ENCODE results near the gene ZNF714.

The ZNF714 gene
- long read RNA-seq, donor 1: 0 reads
- long read RNA-seq, donor 2, full-length matches to known transcripts: 2 of 2 reads
- long read RNA-seq, donor 2, partial matches to known transcripts: 0 of 2 reads
- long read RNA-seq, donor 2, other reads (novel, unspliced or antisense): 0 of 2 reads
- long read RNA-seq, donor 3, full-length matches to known transcripts: 1 of 1 reads
- long read RNA-seq, donor 3, partial matches to known transcripts: 0 of 1 reads
- long read RNA-seq, donor 3, other reads (novel, unspliced or antisense): 0 of 1 reads
- long read RNA-seq, donor 4, full-length matches to known transcripts: 2 of 8 reads
- long read RNA-seq, donor 4, partial matches to known transcripts: 6 of 8 reads
- long read RNA-seq, donor 4, other reads (novel, unspliced or antisense): 0 of 8 reads
- long read RNA-seq, donor 5, full-length matches to known transcripts: 1 of 1 reads
- long read RNA-seq, donor 5, partial matches to known transcripts: 0 of 1 reads
- long read RNA-seq, donor 5, other reads (novel, unspliced or antisense): 0 of 1 reads
- long read RNA-seq, donor 6, partial matches to known transcripts: 0 of 1 reads
- long read RNA-seq, donor 6, other reads (novel, unspliced or antisense): 0 of 1 reads
- long read RNA-seq, donor 7: 0 reads
- long read RNA-seq, donor 8: 0 reads

DNA sequence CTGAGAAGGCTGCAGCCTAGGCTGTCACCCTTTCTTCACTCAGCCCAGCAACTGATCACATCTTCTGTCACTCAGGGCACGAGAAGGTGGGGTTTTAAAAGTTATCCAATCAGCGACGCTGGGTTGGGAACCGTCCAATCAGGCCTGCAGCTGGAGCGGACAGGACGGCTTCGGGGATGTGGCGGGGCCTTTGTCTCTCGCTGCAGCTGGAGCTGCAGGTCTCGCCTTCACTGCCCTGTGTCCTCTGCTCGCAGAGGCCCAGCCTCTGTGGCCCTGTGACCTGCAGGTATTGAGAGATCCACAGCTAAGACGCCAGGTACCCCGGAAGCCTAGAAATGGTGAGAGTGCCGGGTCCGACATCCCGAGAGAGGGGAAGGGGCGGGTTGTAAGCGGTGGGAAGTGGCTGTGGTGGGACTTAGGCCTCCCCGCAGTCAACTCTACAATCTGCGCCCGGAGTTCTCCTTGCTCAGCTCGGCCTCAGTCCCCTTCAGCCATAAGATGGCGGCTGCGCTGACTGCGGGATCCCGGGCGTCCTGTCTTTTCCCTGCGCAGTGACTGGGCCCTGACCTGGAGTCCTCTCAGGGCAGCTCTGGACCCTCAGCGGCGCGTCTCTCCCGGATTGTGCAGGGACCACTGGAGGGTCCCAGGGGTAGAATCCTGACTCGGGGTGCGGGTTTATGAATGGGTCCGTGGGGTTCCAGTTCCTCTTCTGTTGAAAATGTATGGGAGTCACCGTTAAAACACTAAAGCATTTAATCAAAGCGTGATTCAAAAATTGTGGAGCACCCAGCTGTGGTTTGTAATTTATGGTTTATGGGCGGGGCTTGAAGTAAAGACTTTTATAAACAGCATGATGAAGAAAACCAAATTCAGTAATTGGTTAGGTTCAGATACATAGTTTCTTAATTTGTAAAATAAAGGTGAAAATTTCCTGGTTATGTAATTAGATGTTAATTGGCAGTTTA, at the start of gene ZNF714:
TSS of gene ZNF714 (plus strand) at position 193 of the 965 bp plus-strand sequence. CDS start 16,066 bp downstream, outside the sequence.
- DNase-seq: peak; percentile 92

DNA sequence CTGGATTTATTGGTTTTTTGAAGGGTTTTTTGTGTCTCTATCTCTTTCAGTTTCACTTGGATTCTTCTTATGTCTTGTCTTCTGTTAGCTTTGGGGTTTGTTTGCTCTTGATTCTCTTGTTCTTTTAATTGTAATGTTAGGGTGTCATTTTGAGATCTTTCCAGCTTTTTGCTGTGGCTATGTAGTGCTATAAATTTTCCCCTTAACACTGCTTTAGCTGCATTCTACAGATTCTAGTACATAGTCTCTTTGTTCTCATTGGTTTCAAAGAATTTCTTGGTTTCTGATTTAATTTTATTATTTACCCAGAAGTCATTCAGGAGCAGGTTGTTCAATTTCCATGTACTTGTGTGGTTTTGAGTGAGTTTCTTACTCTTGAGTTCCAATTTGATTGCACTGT, 37.0 kb upstream of the ZNF714 start:
- no peak for DNase-seq

DNA sequence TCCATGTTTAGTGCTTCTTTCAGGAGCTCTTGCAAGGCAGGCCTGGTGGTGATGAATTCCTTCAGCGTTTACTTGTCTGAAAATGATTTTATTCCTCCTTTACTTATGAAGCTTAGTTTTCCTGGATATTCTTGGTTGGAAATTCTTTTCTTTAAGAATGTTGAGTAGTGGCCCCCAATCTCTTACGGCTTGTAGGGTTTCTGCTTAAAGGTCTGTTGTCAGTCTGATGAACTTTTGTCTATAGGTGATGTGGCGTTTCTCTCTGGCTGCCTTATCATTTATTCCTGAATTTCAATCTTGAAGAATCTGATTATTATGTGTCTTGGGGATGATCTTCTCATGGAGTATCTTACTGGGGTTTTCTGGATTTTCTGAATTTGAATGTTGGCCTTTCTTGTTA, 35.5 kb upstream of the ZNF714 start:
- no peak for DNase-seq

DNA sequence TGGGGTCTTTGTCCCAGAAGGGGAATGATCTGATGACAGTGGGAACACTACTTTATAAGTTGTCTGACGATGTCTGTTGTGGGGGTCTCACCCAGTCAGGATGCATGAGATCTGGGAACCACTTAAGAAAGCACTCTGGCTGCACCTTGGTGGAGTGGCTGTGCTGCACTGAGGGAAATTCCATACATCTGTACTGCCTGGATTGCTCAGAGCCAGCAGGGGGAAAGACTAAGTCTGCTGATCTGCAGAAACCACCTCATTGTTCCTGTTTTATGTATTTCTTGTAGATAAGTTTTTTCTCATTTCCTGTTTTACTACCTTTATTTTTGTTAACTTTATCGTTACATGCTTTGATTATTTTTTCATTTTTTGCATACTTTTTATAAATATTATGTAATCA, 34.3 kb upstream of the ZNF714 start:
- no peak for DNase-seq

DNA sequence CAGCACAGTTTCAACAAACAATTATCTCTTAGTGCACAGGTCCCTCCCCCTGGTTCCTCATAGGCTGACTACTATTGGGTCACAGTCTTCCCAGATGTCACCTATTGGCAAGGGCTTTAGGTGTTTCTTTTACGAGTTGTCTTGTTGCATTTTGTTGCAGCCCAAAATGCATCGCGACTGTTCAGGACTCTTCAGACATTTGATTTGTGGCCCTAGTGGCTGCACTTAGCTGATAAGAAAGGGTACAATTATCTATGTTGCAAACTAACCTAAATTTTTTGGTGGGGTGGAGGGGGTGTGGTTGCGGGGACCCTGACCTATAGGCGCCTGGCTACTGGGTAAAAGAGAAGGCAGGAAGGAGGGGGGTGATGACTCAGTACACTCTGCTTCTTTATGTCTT, 29.1 kb upstream of the ZNF714 start:
- DNase-seq: no peak

DNA sequence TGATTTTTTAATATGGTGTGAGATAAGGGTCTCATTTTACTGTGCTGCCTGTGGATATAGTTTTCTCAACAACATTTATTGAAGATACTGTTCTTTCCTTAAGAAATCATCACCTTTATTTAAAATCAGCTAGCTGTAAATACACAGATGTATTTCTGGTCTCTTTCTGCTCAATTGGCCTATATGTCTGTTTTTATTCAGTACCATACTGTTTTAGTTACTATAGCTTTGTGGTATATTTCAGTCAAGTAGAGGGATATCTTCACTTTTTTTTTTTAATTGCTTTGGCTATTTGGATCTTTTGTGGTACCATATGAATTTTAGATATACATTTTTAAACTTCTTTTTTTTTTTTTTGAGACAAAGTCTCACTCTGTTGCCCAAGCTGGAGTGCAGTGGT, 16.7 kb upstream of the ZNF714 start:
- DNase-seq: no peak

DNA sequence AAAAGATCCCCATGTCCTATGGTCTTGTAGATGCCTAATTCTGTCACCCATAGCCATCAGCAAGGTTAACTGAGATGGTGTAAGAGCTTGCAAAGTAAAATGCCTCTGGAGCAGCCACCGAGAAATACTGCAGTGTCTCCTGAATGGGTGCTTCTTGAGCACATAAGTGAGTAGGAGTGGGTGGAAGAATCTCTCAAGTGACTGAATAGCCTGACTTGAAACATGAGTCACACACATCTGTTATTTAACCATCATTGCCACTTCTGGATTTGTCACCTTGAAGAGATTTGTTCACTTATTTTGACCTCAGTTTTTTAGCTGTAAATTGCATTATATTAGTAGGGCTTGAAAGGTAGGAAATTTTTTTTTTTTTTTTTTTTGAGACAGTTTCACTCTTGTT, 2.3 kb downstream of the ZNF714 start:
- no peak for DNase-seq

DNA sequence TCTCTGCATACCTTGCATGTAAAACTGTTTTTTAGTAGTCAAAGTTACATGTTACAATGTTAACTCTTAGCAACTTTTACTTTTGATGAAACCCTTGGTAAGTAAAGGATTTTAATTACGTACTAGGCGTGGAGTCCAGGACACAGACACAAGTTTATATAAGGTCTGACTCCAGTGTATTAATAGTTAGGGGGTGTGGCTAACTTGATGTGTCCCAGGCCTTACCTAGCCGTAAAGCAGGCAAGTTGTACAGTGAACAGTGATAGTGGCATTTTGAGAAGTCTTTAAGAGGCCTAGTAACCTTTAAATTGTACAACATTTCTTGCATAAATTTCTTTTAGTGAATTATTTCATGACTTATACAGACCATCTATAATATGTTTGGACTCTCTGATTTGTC, 5.9 kb downstream of the ZNF714 start:
- no peak for DNase-seq

DNA sequence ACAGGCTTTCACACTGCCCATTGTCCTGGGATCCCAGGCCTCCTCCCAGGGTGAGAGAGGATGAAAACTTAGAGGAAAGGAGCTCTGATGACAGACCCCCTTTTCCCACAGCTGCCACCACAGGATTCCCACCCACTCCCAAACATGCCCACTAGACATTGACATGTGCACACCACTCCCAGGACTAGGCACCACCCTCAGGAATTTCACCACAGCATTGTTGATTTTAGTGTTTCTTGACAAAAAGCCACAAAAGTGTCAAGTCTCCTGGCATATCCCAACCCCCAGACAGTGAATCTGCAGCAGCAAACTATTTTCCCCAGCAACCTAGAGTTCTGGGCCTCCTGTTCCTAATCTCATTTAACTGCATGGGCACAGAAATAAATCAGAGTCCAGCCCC, 10.1 kb downstream of the ZNF714 start:
- no peak for DNase-seq

DNA sequence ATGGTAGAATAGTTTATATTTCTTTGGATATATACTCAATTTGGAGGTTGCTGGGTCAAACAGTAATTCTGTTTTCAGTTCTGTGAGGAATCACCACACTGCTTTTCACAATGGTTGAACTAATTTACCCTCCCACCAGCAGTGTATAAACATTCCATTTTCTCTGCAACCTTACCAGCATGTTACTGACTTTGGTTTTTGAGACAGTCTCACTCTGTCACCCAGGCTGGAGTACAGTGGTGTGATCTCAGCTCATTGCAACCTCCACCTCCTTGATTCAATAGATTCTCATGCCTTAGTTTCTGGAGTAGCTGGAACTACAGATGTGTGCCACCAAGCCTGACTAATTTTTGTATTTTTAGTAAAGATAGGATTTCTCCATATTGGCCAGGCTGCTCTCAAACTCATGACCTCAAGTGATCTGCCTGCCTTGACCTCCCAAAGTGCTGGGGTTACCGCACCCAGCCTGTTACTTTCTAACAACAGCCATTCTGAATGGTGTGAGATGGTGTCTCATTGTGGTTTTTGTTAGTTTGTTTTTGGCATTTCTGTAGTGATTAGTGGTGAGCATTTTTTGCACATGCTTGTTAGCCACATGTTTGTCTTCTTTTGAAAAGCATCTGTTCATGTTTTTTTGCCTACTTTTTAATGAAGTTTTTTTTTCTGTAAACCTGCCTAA, 12.5 kb downstream of the ZNF714 start:
- DNase-seq: no peak

DNA sequence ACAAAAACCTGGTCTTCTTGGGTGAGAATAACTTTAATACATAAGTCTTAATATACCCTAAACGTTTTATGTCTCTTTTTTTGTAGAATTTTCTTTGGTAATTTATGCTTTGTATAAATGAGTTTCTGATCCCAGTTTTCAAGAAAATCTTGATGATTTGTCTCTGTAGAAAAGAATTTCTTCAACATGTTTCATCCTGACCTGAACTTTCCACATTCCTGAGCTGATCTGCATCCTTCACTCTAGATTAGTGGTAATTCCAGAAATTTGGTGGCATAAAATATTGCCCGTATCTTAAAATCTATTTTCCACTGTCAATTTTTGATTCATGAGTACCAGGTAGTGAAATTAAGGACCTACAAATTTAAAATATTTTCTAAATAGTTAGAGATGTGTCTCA, 16.3 kb downstream of the ZNF714 start:
- DNase-seq: no peak

DNA sequence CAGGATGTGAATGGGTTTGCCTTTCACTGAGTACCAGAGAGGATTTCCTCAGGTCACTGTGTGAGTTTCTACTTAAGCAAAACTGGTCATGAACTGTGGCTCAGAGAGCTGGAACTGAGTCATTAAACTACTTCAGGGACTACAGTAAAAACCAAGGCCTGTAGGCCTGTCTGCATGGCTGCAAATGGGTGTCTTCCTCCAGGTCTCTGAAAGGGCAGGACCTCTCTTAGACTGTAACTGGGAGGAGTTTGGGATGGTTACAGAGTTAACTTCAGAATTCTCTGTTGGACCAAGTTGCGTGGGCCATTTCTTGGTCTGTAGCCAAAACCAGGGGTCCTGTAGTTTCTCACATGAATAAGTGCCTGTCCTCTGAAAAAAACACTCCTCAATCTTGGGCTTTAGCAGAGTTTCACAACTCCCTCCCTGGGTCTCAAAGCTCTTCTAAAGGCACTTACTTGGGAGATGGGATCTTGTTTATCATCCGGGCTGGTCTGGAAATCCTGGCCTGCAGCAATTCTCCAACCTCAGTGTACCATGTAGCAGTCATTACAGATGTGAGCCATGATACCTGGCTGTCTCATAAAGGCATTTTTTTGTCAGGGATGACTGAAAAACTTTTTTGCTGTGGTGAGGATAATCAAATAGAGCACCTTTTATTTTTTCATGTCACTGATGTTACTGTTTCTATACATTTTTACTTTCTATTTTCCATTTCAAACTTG, 19.7 kb downstream of the ZNF714 start:
- DNase-seq: no peak

DNA sequence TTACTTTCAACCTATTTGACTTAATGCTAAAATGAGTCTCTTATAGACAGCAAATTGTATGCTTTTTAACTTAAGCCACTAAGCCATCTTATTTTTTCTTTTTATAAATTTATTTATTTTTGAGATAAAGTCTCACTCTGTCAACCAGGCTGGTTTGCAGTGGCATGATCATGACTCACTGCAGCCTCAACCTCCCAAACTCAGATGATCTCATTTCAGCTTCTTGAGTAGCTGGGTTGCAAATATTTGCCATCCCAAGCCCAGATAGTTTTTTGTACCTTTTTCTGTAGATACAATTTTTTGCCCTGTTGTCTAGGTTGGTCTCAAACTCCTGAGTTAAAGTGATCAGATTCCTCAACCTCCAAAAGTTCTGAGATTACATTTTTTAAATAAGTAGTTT, 27.1 kb downstream of the ZNF714 start:
- DNase-seq: no peak

DNA sequence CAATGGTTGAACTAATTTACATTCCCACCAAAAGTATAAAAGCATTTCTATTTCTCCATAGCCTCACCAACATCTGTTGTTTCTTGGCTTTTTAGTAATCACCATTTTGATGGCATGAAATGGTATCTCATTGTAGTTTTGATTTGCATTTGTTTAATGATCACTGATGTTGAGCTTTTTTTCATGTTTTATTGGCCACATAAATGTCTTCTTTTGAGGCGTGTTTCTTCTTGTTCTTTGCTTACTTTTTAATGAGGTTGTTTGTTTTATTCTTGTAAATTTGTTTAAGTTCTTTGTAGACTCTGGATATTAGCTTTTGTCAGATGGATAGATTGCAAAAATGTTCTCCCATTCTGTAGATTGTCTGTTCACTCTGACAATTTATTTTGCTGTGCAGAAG, 28.2 kb downstream of the ZNF714 start:
- DNase-seq: no peak

DNA sequence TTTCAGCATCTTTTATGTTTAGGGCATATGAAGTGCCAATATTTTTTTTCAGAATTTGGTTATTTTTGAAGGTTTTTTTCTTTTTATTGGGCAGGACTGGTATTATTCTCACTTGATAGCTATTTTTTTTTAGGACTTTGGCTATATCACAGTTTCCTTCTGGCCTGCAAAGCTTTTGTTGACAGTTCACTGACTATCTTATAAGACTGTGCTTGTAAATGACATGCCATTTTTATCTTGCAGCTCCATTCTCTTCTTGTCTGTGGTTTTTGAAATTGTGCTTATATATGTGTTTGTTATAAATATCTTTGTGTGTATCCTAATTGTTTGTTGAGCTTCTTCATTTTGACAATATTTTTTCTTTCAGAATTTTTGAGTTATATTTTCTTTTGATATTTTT, 33.4 kb downstream of the ZNF714 start:
- no peak for DNase-seq

DNA sequence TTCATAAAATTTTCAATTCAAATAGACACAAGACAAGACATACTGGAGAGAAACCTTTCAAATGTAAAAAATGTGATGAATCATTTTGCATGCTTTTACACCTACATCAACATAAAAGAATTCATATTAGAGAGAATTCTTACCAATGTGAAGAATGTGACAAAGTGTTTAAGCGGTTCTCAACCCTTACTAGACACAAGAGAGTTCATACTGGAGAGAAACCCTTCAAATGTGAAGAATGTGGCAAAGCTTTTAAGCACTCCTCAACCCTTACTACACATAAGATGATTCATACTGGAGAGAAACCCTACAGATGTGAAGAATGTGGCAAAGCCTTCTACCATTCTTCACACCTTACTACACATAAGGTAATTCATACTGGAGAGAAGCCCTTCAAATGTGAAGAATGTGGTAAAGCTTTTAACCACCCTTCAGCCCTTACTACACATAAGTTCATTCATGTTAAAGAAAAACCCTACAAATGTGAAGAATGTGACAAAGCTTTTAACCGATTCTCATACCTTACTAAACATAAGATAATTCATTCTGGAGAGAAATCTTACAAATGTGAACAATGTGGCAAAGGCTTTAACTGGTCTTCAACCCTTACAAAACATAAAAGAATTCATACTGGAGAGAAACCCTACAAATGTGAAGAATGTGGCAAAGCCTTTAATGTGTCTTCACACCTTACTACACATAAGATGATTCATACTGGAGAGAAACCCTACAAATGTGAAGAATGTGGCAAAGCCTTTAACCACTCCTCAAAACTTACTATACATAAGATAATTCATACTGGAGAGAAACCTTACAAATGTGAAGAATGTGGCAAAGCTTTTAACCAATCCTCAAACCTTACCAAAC, 35.3 kb downstream of the ZNF714 start:
- DNase-seq: no peak

DNA sequence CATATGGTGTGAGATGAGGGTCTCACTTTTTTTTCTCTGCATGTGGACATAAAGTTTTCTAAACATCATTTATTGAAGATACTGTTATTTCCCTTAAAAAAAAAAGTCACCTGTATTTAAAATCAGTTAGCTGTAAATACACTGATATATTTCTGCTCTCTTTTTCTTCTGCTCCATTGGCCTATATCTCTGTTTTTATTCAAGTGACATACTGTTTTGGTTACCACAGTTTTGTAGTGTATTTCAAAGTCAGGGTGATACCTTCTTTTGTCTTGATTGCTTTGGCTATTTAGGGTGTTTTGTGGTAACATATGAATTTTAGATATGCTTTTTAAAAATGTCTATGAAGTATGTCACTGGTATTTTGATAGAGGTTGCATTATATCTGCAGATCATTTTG, 44.1 kb downstream of the ZNF714 start:
- no peak for DNase-seq

DNA sequence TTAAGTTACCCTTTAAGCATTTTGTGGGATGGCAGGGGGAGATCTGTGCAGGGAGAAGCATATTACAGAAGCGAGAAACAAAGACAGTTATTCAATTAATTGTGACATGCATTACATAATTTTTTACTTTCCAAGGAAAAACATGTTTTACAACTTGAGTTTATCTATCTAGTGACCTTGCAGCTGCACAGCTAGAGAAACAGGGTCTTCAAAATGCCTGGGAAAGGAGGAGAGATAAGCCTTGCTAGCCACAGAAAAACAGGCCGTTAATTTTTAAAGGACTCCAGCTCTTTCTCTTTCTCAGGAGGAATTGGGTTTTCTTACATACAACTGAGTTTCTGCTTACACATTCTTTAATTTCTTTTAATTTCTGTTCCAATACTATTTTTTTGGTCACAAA, 45.0 kb downstream of the ZNF714 start:
- no peak for DNase-seq

DNA sequence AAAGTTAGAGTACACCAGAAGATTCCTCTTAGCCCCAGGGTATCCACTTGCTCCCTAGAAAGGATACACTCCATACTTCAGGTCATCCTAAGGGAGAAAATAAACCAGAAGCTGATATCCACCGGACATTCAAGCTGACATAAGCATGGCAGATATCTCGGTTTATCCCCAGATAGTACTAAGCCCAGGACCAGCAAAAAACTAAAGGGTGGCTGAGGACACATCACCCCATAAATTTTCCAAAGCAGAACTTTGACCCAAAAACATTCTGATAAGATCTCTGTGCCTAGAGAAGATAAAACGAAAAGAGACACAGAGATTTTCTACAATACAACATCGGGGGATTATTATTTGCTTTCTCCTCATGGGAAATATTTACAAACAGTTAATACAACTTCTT, 45.9 kb downstream of the ZNF714 start:
- no peak for DNase-seq

DNA sequence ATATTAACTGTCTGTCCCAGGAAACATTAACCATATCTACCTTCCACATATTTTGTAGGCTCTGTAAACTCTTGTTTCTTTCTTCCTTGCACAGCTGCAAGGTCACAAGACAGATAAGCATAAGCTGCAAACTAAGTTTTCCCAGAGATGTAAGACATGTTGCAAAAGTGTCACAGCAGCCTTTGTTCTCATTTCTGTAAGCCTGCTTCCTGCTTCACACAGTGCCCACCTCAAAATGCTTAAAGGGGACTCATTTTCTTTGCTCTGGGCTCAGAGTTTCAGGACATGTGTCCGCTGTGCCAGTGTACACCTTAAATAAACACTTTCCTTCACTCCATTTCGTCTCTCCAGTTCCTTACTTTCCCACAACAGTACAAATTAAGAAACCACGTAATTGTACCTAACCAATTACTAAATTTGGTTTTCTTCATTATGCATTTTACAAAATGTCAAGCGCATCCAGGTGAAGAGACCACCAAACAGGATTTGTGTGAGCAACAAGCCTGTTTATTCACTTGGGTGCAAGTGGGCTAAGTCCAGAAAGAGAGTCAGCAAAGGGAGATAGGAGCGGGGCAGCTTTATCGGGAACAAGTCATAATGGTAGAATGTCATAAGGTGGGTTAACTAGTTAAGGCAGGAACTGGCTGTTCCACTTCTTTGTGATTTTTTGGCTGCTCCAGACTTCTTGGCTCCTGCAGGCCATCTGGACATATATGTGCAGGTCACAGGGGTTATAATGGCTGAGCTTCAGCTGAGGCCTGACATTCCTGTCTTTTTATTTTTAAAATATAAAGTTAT, 47.1 kb downstream of the ZNF714 start:
- DNase-seq: no peak

Measured in right kidney (tissue), 9 donors.